Peyer's patch (tissue), 4 donors: ENCODE measurements around the gene DLK1. TPM values are rescaled to one million over a fixed set of nuclear protein-coding genes. Genes with fewer than 3 reads are reported as not detected.
A peak's percentile ranks its signal among the peaks of the same experiment; 100 is the strongest.

ENCODE experiments used
- DNase-seq, 3 donors: peaks; one replicate each; pipeline ENCODE4 v3.0.0-alpha.2; 2017 to 2019
- H3K27ac ChIP-seq, 4 donors: fragments of 200-600 bp; sonication (generic); one replicate each; pipeline ENCODE4 v1.5.1; 2016 to 2019
- H3K27me3 ChIP-seq, 2 donors: fragments of 200-600 bp; sonication (generic); one replicate each; pipeline ENCODE4 v1.5.1; 2019
- H3K36me3 ChIP-seq, 3 donors: fragments of 200-600 bp; sonication (generic); one replicate each; pipeline ENCODE4 v1.5.1; 2016 to 2019
- H3K4me1 ChIP-seq, 4 donors: fragments of 200-600 bp; sonication (generic); one replicate each; pipeline ENCODE4 v1.5.1; 2016 to 2019
- H3K4me3 ChIP-seq, 4 donors: fragments of 200-600 bp; sonication (generic); 1 replicate in 3 of 4; 2 replicates in 1 of 4; pipeline ENCODE4 v1.5.1; 2016 to 2019; ENCODE audit warnings: mild to moderate bottlenecking in 1 of 4
- H3K9me3 ChIP-seq, 4 donors: fragments of 200-600 bp; sonication (generic); one replicate each; pipeline ENCODE4 v1.5.1; 2016 to 2019; ENCODE audit warnings: mild to moderate bottlenecking in 1 of 4
- CTCF ChIP-seq, 6 experiments: fragments of 450-650 bp in 4 of 6; fragments of 200-600 bp in 2 of 6; sonication (generic) in 1 of 6; IDR thresholded peaks; one replicate each; pipeline ENCODE4 v1.5.1; 2017 to 2019; ENCODE audit warnings: antibody characterized with exemption in 6 of 6, mild to moderate bottlenecking in 3 of 6, moderate library complexity in 1 of 6
- POLR2A ChIP-seq, 2 donors: fragments of 450-650 bp; IDR thresholded peaks; one replicate each; pipeline ENCODE4 v1.5.1; 2017; ENCODE audit warnings: antibody characterized with exemption in 2 of 2, mild to moderate bottlenecking in 2 of 2, moderate library complexity in 2 of 2
- total RNA-seq, 4 donors: library from RNA; depleted of rRNA; stranded (reverse); fragments of >200 nt; gene quantifications; one replicate each; pipeline ENCODE4 v1.1.0, GENCODE V29; 2016

The DLK1 gene
- total RNA-seq, 4 donors from 2014 or later, result not detected

- DNase-seq, result peak in 1 of 3 donors; percentile 28
- TF ChIP-seq CTCF (IDR thresholded peaks at IDR 0.05) (no peak), POLR2A (IDR thresholded peaks at IDR 0.05) (no peak)
- Histone ChIP-seq H3K27me3 (no peaks in the 10 kb centered on the region), H3K27ac (no peak overlapping the region), H3K9me3 (no peaks in the 10 kb centered on the region), H3K36me3 (no peaks in the 10 kb centered on the region), H3K4me3 (no peak overlapping the region), H3K4me1 (no peaks in the 10 kb centered on the region)
These were observed 44.6 kb downstream of the DLK1 start for GRCh38 chr14:100771121-100771800.

GRCh38 chr14:100772607-100773165, 46.0 kb downstream of the DLK1 start:
- Histone ChIP-seq H3K4me3 (no peak overlapping the region), H3K4me1 (no peaks in the 10 kb centered on the region), H3K27me3 (no peaks in the 10 kb centered on the region), H3K36me3 (no peaks in the 10 kb centered on the region), H3K9me3 (no peaks in the 10 kb centered on the region), H3K27ac (no peak overlapping the region)
- TF ChIP-seq CTCF (IDR thresholded peaks at IDR 0.05), result no peak
- TF ChIP-seq POLR2A (IDR thresholded peaks at IDR 0.05), result no peak
- peak in 1 of 3 donors; percentile 32 for DNase-seq

- TF ChIP-seq POLR2A (IDR thresholded peaks at IDR 0.05) (no peak), CTCF (IDR thresholded peaks at IDR 0.05) (no peak)
- DNase-seq, result peak in 1 of 3 donors; percentile 34
- Histone ChIP-seq H3K4me1 (no peaks in the 10 kb centered on the region), H3K27ac (no peak overlapping the region), H3K9me3 (no peaks in the 10 kb centered on the region), H3K27me3 (no peaks in the 10 kb centered on the region), H3K4me3 (no peak overlapping the region), H3K36me3 (no peaks in the 10 kb centered on the region)
These were observed 46.9 kb downstream of the DLK1 start for GRCh38 chr14:100773331-100774163.

- no peaks in the 10 kb centered on the region for H3K27me3 ChIP-seq
These were observed 47.5 kb downstream of the DLK1 start for GRCh38 chr14:100774164-100774537.

More at GRCh38 chr14:100774164-100774537, 47.5 kb downstream of the DLK1 start:
- Histone ChIP-seq H3K9me3 (no peaks in the 10 kb centered on the region), H3K4me1 (no peaks in the 10 kb centered on the region), H3K27ac (no peak overlapping the region), H3K36me3 (no peaks in the 10 kb centered on the region), H3K4me3 (no peak overlapping the region)
- DNase-seq, result peak in 1 of 3 donors; percentile 32
- TF ChIP-seq CTCF (IDR thresholded peaks at IDR 0.05) (no peak), POLR2A (IDR thresholded peaks at IDR 0.05) (no peak)
